Pancreas (tissue), 10 donors: ENCODE results near the gene RMRP. TPM values are rescaled to one million over a fixed set of nuclear protein-coding genes. Genes with fewer than 3 reads are reported as not detected.
"Not testable (repeated sequence)": the region's sequence is repeated elsewhere in the genome, so short reads cannot be mapped to it uniquely, and the experiment has no call there.

ENCODE experiments used
- ATAC-seq, 4 donors: fragments of 200-7000 bp; cut with Tn5 transposase; one replicate each; pipeline versions ENCODE4 v1.8.0 to v1.9.1; 2020; ENCODE audit warnings: mild to moderate bottlenecking in 4 of 4, moderate library complexity in 4 of 4
- DNase-seq, 6 donors: peaks; one replicate each; pipeline ENCODE4 v3.0.0-alpha.2; 2020
- FAIRE-seq: peaks from 2 replicates; lab custom pipeline; 2012; peaks lifted over from hg19 to GRCh38; lab: Jason Lieb, UNC
- H3K27ac ChIP-seq, 4 donors: fragments of 200-600 bp; sonication (generic); 1 replicate in 3 of 4; 2 replicates in 1 of 4; pipeline versions ENCODE4 v1.5.0 to v1.8.0; 2020
- H3K27me3 ChIP-seq, 4 donors: fragments of 200-600 bp; one replicate each; pipeline ENCODE4 v1.8.0; 2021
- H3K36me3 ChIP-seq, 3 donors: fragments of 200-600 bp; sonication (generic) in 1 of 3; one replicate each; pipeline versions ENCODE4 v1.5.0 to v1.8.0; 2020 to 2021
- H3K4me1 ChIP-seq, 3 donors: fragments of 200-600 bp; one replicate each; pipeline ENCODE4 v1.8.0; 2021
- H3K4me3 ChIP-seq, 4 donors: fragments of 200-600 bp; sonication (generic) in 2 of 4; one replicate each; pipeline versions ENCODE4 v1.5.0 to v1.8.0; 2020 to 2021
- H3K9me3 ChIP-seq, 4 donors: fragments of 200-600 bp; one replicate each; pipeline ENCODE4 v1.8.0; 2021
- CTCF ChIP-seq, 4 donors: fragments of 200-600 bp; sonication (generic) in 3 of 4; IDR thresholded peaks; one replicate each; pipeline versions ENCODE4 v1.5.0 to v1.8.0; 2021; ENCODE audit warnings: antibody characterized with exemption in 4 of 4
- WGBS, 2 donors: extraction: QIAGEN DNeasy Blood & Tissue Kit; methylation state at CpG; one replicate each; pipeline ENCODE4 v1.1.7; 2013; 5-methylcytosine and 5-hydroxymethylcytosine counted together
- intact Hi-C, 3 donors: fragments of 100-400 bp; cut with DNase I; formaldehyde crosslinking; loops; one replicate each; pipeline versions ENCODE4 v1.11.1 to v1.14.2; 2022
- polyA plus RNA-seq, 2 donors: library from polyadenylated mRNA; stranded (reverse); fragments of 200-250 nt; gene quantifications; one replicate each; pipeline ENCODE4 v1.2.3, GENCODE V29; 2013
- total RNA-seq, 6 donors: library from RNA; stranded (reverse); fragmentation: NEBNext Ultra II Directional in 4 of 6; extraction: Animal tissue kit (Norgen Biotek cat#: 25700) in 4 of 6; gene quantifications; one replicate each; pipeline versions ENCODE4 v1.2.1 to v1.2.4, GENCODE V29; 2021 to 2023
- donor health status: healthy with polysubstance abuse.
- donor health status: DM: no; HTN: no; CAD: no; lungs with moderate emphysema.
- donor health status: DM: no; HTN: no; CAD: no.
- donor health status: control.
- donor health status: control.
- donor health status: Bipolar disorder and iron deficiency.
- donor health status: DM: yes; HTN: yes; CAD: no.
- donor health status: DM: no; HTN: no; CAD: no.
- donor health status: DM: no; HTN: no; CAD: no.
- donor health status: DM: yes; HTN: yes; CAD: no.

Gene RMRP
- total and polyA plus RNA-seq, 8 donors = 80.5 to 15,171 (median 9,544) TPM

DNA sequence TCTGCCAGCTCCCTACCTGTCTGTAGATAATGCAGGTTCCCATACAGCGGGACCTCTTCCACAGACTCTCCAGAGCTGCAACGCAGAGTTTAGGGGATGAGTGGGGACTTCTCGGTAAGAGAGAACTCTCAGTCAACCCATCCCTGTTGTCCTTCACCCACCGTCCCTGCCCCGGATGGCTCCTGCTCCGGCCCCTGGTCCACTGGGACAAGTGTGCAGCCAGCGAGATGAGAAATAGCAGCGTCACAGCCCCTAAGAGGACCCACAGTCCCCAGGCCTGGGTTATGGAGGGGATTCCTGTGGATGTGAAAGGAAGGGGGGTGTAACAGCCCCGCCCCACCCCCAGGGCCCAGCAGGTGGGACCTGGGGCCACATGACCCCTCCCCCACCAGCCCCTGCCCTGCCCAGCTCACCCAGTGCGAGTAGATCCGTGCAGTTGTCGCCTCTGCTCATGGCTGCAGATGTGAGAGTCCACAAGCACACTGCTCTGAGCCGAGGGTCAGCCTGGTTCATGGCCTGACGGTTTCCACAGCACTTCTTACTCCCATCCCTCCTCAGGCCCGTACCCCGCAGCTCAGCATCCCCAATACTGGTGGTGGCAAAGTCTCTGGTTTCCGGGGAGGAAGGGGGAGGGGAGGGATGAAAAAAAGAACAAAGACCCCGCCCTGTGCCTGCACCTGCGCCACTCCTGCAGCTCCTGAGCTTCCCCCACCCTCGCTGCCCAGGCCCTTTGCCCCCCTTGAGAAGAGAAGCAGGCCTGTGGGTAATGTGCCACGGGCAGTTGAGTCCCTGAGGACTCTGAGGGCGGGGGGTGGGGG is 7.3 kb downstream of the RMRP start, which contains the start of gene SIT1:
Gene SIT1, minus strand, starts transcription at position 591 of the 818 bp plus-strand sequence. Its CDS starts 78 bp downstream, at position 513.
- TF ChIP-seq CTCF (IDR thresholded peaks at IDR 0.05) = no peak
- intact Hi-C loops = no loop called here
- FAIRE-seq (no peak), ATAC-seq (no peak), DNase-seq (peak in 1 of 6 donors; percentile 55)
- no peaks in the 10 kb centered on the region for H3K9me3 ChIP-seq
- H3K4me3 ChIP-seq = no peak within 1 kb of the TSS
- no peaks in the 10 kb centered on the region for H3K27me3 ChIP-seq
- H3K36me3 ChIP-seq = no peaks in the 10 kb centered on the region
- no peak within 1 kb of the TSS for H3K27ac ChIP-seq
- WGBS, 2 donors = 75 to 81% methylated on average over 21 to 22 of the region's 22 CpGs
- peaks cover 0 to 22% (median 0%) of the 10 kb centered on the region in 3 donors for H3K4me1 ChIP-seq

GRCh38 chr9:35649431-35650340 is 8.1 kb downstream of the RMRP start:
- FAIRE-seq = no peak
- Histone ChIP-seq H3K27me3 (no peaks in the 10 kb centered on the region), H3K9me3 (no peaks in the 10 kb centered on the region), H3K36me3 (no peaks in the 10 kb centered on the region), H3K4me3 (no peak overlapping the region), H3K27ac (no peak overlapping the region), H3K4me1 (peaks cover 0 to 24% (median 0%) of the 10 kb centered on the region in 3 donors)
- no peak for ATAC-seq
- 84 to 88% methylated on average over 26 of the region's 26 CpGs for WGBS, 2 donors
- DNase-seq = peak in 1 of 6 donors; percentile 79
- intact Hi-C loops = loop anchor here in 1 of 3 donors (10.0 kb wide), 1 partner anchor 55 kb away; no protein-coding TSS in a partner anchor
- no peak for TF ChIP-seq CTCF (IDR thresholded peaks at IDR 0.05)

DNA sequence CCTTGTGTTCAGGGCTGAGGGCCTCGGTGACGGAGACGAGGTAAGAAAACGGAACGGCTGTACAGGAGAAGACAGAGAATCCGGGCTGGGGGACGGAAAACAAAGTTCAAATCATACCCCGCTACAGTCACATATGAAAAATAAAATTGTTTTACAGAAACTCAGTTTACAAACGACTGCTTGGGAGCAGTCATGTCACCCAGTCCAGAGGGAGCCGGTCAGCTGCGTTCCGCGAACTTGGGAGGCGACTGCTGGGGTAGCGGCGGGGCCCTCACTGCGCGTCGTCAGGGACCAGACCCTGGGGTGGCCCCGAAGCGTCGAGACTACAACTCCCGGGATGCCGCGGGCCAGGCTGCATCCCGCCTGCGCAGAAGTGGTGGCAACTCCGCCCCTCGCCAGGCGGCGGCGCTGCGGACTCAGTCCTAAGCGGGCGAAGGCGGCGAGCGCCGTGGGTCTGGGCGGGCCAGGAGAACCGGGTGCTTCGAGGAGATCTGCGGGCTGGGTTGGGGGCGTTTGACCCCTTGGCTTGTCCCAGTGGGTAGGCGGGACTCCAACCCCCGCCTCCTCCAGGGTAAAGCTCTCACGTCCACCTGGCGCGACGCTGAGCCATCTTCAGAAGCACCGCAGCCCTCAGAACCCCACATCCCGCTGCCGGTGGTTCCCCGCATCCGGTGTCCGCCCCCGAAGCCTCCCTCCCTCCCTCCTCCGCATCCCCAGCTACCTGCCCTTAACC is 11.1 kb downstream of the RMRP start:
- TF ChIP-seq CTCF (IDR thresholded peaks at IDR 0.05) = peak; percentile 87 to 95 (median 90)
- Histone ChIP-seq H3K27ac (peak overlapping the region; percentile 72 to 94 (median 82)), H3K36me3 (no peaks in the 10 kb centered on the region), H3K9me3 (no peaks in the 10 kb centered on the region), H3K27me3 (no peaks in the 10 kb centered on the region), H3K4me3 (peak overlapping the region; percentile 30 to 67 (median 48)), H3K4me1 (peaks cover 0 to 10% (median 0%) of the 10 kb centered on the region in 3 donors)
- no peak for FAIRE-seq
- WGBS, 2 donors = 1% methylated on average over 49 to 58 of the region's 58 CpGs
- intact Hi-C loops = loop anchor here in 1 of 3 donors (10.0 kb wide), 1 partner anchor 58 kb away; no protein-coding TSS in a partner anchor
- peak; percentile 86 to 99 (median 94) for DNase-seq
- ATAC-seq = peak; percentile 95 to 97 (median 96)

DNA sequence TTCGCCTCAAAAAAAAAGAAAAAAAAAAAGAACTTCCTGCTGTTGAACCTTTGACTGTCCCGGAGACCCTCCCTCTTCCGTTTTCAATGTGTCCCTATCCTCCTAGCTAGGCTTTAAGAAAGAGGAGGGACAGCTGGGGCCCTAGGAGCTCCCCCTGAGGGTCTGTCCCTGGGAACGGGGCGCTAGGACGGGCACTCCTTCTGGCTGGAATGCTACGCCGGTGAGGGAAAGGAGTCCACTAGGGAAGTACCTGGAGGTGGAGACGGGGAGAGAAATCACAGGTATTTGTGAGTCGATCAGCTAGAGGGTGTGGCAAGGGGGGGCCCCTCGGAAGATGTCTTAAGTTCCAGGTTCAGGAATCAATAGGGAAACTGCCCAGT is 11.7 kb downstream of the RMRP start:
- no peak for FAIRE-seq
- no peaks in the 10 kb centered on the region for H3K27me3 ChIP-seq
- DNase-seq = peak in 5 of 6 donors; percentile 50 to 66 (median 60)
- no peak for TF ChIP-seq CTCF (IDR thresholded peaks at IDR 0.05)
- 0% methylated on average over 11 of the region's 11 CpGs for WGBS, 2 donors
- intact Hi-C loops = loop anchor here in 1 of 3 donors (10.0 kb wide), 1 partner anchor 59 kb away; no protein-coding TSS in a partner anchor
- peak overlapping the region; percentile 30 to 67 (median 48) for H3K4me3 ChIP-seq
- H3K27ac ChIP-seq = peak overlapping the region; percentile 72 to 94 (median 82)
- peak; percentile 57 to 73 (median 66) for ATAC-seq
- no peaks in the 10 kb centered on the region for H3K9me3 ChIP-seq
- no peaks in the 10 kb centered on the region for H3K36me3 ChIP-seq
- H3K4me1 ChIP-seq = peaks cover 0 to 6% (median 0%) of the 10 kb centered on the region in 3 donors

- H3K9me3 ChIP-seq, H3K4me1 ChIP-seq, ATAC-seq, H3K27me3 ChIP-seq, H3K36me3 ChIP-seq, FAIRE-seq: not testable (repeated sequence)
- 25 to 33% methylated on average over 10 of the region's 10 CpGs for WGBS, 2 donors
- H3K4me3 ChIP-seq = peak overlapping the region; percentile 30 to 67 (median 48)
- H3K27ac ChIP-seq = peak overlapping the region; percentile 72 to 94 (median 82)
- DNase-seq = peak in 1 of 6 donors; percentile 40
- intact Hi-C loops = loop anchor here in 1 of 3 donors (10.0 kb wide), 1 partner anchor 59 kb away; no protein-coding TSS in a partner anchor
These were observed 12.1 kb downstream of the RMRP start for GRCh38 chr9:35645736-35646135.
